Measurements from ENCODE around the gene MAFG.

DNA sequence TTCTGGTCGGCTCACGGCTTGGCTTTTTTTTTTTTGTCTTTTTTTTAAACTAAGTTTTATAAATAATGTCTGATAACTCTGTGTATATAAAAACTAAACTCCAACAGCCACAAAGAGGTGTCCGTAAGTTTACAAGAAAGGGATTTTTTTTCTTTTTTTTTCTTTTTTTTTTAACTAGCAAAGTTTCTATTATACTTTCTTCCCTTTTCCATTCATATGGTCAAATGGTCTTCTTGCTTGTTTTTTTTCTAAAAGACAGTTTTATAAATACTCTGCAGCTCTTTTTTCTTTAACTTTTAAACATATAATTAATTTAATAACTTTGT, 6.0 kb downstream of the MAFG start:
- TF ChIP-seq, protein P1, sequence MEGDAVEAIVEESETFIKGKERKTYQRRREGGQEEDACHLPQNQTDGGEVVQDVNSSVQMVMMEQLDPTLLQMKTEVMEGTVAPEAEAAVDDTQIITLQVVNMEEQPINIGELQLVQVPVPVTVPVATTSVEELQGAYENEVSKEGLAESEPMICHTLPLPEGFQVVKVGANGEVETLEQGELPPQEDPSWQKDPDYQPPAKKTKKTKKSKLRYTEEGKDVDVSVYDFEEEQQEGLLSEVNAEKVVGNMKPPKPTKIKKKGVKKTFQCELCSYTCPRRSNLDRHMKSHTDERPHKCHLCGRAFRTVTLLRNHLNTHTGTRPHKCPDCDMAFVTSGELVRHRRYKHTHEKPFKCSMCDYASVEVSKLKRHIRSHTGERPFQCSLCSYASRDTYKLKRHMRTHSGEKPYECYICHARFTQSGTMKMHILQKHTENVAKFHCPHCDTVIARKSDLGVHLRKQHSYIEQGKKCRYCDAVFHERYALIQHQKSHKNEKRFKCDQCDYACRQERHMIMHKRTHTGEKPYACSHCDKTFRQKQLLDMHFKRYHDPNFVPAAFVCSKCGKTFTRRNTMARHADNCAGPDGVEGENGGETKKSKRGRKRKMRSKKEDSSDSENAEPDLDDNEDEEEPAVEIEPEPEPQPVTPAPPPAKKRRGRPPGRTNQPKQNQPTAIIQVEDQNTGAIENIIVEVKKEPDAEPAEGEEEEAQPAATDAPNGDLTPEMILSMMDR (IDR thresholded peaks at IDR 0.05) = no peak
- no peak for TF ChIP-seq POLR2A (IDR thresholded peaks at IDR 0.05)

Measured in adrenal gland (tissue), 5 donors.